Fibroblast of lung (primary cell): Measurements from ENCODE around the gene AGBL4.

ENCODE experiments used
- EZH2 ChIP-seq: IDR thresholded peaks from 2 replicates; pipeline ENCODE4 v1.5.1; 2012; ENCODE audit warnings: low read length, control low read depth, mild to moderate bottlenecking; ENCODE audit errors: missing control alignments
- TF ChIP-seq, protein P1 (sequence below), 2 donors: IDR thresholded peaks in 1 of 2; conservative IDR thresholded peaks in 1 of 2; 1 replicate in 1 of 2; 2 replicates in 1 of 2; pipeline ENCODE4 v1.5.1; 2011 to 2012; ENCODE audit warnings: low read length in 2 of 2, control low read depth in 1 of 2, inconsistent platforms in 1 of 2, low read depth in 1 of 2, mild to moderate bottlenecking in 1 of 2

GRCh38 chr1:48859456-48859855 lies 1164.3 kb downstream of the AGBL4 start:
- TF ChIP-seq, protein P1, sequence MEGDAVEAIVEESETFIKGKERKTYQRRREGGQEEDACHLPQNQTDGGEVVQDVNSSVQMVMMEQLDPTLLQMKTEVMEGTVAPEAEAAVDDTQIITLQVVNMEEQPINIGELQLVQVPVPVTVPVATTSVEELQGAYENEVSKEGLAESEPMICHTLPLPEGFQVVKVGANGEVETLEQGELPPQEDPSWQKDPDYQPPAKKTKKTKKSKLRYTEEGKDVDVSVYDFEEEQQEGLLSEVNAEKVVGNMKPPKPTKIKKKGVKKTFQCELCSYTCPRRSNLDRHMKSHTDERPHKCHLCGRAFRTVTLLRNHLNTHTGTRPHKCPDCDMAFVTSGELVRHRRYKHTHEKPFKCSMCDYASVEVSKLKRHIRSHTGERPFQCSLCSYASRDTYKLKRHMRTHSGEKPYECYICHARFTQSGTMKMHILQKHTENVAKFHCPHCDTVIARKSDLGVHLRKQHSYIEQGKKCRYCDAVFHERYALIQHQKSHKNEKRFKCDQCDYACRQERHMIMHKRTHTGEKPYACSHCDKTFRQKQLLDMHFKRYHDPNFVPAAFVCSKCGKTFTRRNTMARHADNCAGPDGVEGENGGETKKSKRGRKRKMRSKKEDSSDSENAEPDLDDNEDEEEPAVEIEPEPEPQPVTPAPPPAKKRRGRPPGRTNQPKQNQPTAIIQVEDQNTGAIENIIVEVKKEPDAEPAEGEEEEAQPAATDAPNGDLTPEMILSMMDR (conservative IDR thresholded peaks at IDR 0.05 in 1 of 2, IDR thresholded peaks at IDR 0.05 in 1 of 2; ENCODE audit: low read depth in 1 of 2, low read length in 2 of 2), result no peak
- TF ChIP-seq EZH2, result no peak
